CD4-positive, alpha-beta T cell treated with Interleukin-2 at 100 ng/mL for 4 hours (primary cell): ENCODE measurements around the gene ERV3-1.
"Not testable (repeated sequence)": the region's sequence is repeated elsewhere in the genome, so short reads cannot be mapped to it uniquely, and the experiment has no call there.

Source experiments
- DNase-seq: peaks from one replicate; pipeline ENCODE4 v3.0.0-alpha.2; 2020; ENCODE audit warnings: low spot score

Gene ERV3-1

DNA sequence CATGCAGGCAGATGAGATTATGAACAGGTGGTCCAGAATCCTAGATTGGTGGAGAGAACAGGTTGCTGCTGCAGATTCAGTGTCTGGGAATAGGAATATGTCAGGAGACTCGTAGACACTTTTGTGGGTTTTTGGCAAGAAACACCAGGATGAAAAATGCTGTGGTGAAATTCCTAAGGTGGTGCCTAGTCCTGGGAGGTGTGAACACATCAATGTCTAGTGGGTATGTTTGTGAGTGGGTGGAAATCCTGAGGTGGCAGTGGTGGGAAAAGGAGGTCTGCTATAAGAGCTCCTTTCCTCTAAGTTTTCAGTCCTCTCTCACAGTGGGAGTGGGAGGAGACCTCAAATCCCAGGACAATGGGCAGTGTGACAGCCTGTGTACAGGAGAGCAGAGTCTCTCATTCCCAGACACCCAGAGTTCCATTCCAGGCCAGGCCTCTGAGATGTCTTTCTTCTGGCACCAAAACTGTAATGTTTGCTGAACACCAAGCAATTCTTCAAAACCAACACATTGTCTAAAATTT lies 5.1 kb downstream of the ERV3-1 start:
- no peak for DNase-seq

GRCh38 chr7:64999165-65000004 lies 7.1 kb downstream of the ERV3-1 start:
- DNase-seq = no peak

DNA sequence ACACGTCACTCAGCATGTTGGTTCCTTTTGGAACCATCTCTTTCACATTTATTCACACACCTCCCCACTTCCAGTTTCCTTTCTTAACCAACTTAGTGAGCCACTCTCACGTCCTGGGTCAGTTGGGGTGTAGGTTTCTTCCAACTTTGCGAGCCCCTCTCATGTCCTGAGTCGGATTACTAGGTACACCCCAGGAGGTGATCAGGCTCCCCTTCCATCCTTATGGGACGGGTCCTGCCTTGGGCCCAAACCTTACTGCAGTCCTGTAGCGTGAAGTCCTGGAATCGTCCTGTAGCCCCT lies 7.7 kb downstream of the ERV3-1 start:
- DNase-seq = no peak

GRCh38 chr7:64997927-64998391 lies 8.5 kb downstream of the ERV3-1 start:
- no peak for DNase-seq

- DNase-seq = no peak
Observed at GRCh38 chr7:64997164-64997908, 9.2 kb downstream of the ERV3-1 start.

GRCh38 chr7:64996305-64996704 lies 10.2 kb downstream of the ERV3-1 start:
- DNase-seq = no peak

DNA sequence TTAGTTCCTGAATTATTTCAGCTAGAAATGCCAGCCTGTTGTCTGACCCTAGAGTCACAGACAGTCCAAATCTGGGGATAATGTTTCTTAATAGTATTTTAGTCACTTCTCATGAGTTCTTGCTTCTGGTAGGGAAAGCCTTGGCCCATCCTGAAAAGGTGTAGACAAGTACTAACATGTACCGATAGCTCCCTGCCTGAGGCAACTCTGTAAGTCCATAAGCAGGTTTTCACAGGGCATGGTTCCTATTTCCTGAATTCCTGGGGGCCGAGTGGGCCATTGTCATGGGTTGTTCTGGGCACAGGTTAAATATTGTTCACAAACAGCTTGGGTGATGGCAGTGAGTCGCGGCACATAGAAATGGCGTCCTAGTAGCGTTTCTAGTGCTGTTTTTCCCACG lies 12.6 kb downstream of the ERV3-1 start:
- DNase-seq = no peak

DNA sequence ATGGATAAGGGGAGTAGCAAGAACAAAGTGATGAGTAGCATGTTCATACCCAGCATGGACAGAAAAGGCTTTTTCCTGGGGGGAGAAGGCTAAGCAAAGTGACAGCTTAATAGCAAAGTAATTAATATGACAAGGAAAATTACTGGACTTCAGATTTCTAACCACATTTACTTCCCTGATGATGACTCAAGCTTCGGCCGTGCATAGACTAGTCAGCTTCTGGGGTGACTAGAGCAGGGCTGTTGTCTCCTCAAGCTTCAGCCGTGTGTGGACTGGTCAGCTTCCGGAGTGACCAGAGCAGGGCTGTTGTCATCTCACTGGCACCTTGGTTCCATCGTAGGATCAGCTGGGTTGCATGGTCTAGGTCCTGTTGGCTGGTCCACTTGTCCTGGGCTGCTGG lies 13.5 kb downstream of the ERV3-1 start:
- no peak for DNase-seq

DNA sequence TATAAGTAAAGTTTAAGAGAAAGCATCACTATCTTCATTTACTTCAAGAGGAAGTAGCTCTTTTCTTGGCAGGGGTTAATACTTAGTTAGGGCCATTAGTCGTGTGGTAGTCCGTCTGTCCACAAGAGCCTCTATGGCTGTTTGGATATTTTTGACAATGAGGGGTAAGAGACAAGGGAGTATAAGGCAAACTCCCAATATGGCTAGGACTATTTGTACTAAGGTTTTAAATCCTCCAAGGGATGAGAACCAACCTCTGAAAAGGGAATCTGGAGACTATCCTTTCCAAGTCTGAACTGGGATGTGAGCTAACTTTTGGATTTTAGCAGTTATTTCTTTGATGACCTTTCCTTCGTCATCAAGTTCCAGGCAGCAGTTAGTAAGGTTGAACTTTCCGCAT lies 15.6 kb downstream of the ERV3-1 start, which contains the start of gene ZNF117:
Gene ZNF117, minus strand, starts transcription at position 101 of the 400 bp plus-strand sequence.
- no peak for DNase-seq

DNA sequence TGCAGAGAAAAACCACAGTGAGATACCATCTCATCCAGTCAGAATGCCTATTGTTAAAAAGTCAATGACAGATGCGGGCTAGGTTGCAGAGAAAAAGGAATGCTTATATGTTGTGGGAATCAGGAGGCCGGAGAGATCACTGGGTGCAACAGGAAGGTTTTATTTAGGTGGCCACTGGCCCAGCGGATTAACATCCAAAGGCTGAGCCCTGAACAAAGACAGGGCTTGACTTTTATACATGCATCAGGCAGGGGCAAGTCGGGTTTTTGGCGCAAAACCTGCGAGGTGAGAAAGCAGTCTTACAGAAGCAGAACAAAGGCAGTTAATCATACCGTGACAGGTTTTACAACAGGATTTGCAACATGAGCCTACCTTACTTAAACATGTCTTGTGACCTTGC lies 16.3 kb downstream of the ERV3-1 start:
- DNase-seq = no peak

- DNase-seq = no peak
Observed at GRCh38 chr7:64978497-64979203, 27.8 kb downstream of the ERV3-1 start.

DNA sequence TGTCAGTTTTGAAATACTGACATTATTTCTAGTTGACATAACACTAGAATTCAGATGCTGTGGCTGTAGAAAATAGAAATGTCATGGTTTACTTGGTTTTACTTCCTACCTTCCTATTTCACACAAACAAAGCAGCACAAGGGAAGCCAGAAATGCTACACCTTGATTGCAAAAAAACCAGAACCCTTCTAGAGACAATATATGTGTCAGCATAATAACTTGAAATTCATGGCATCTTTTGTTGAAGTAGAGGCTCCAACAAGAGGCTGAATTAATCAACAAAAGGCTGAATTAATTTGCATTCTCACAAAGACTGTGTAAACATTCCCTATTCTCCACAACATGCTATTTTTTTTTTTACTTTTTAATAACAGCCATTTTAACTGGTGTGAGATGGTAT lies 40.9 kb downstream of the ERV3-1 start:
- DNase-seq = no peak

- DNase-seq = no peak
Observed at GRCh38 chr7:64959072-64959747, 47.3 kb downstream of the ERV3-1 start.

- DNase-seq = peak; percentile 61
Observed at GRCh38 chr7:64951250-64951848, 55.1 kb downstream of the ERV3-1 start.

- DNase-seq = not testable (repeated sequence)
Observed at GRCh38 chr7:64950673-64951072, 55.8 kb downstream of the ERV3-1 start.

GRCh38 chr7:64948774-64949173 lies 57.7 kb downstream of the ERV3-1 start:
- not testable (repeated sequence) for DNase-seq

- DNase-seq = no peak
Observed at GRCh38 chr7:64947252-64948000, 59.1 kb downstream of the ERV3-1 start.

GRCh38 chr7:64946772-64947171 lies 59.7 kb downstream of the ERV3-1 start:
- DNase-seq = peak; percentile 3

- no peak for DNase-seq
Observed at GRCh38 chr7:64945503-64946175, 60.8 kb downstream of the ERV3-1 start.
